Loucy (cell line): ENCODE results near the gene SMIM44.
A peak's percentile ranks its signal among the peaks of the same experiment; 100 is the strongest.

Experiments used
- CTCF ChIP-seq: fragments of 200-600 bp; sonication (generic); conservative IDR thresholded peaks from 2 replicates; pipeline ENCODE4 v1.5.1; 2014; ENCODE audit warnings: mild to moderate bottlenecking, antibody characterized with exemption, low read length
- EZH2phosphoT487 ChIP-seq: fragments of 200-600 bp; IDR thresholded peaks from 2 replicates; pipeline ENCODE4 v1.6.1; 2018; ENCODE audit warnings: antibody characterized with exemption, mild to moderate bottlenecking, moderate library complexity, borderline replicate concordance

GRCh38 chr19:3440082-3440481 is 43.2 kb downstream of the SMIM44 start:
- peak; percentile 74 for TF ChIP-seq CTCF
- no peak for TF ChIP-seq EZH2phosphoT487
